CD4-positive, alpha-beta T cell (primary cell): Measurements from ENCODE around the gene STAT3. TPM values are rescaled to one million over a fixed set of nuclear protein-coding genes. Genes with fewer than 3 reads are reported as not detected.

Source experiments
- ATAC-seq: fragments of 200-7000 bp; cut with Tn5 transposase; one replicate; pipeline ENCODE4 v1.10.0; 2022; ENCODE audit warnings: mild to moderate bottlenecking; ENCODE audit not compliant: poor library complexity
- CTCF ChIA-PET: fragments of 350-600 bp; sonication (Branson Sonifier 250); formaldehyde crosslinking; loops from one replicate; lab custom pipeline; 2021; ENCODE audit warnings: antibody characterized with exemption, inconsistent platforms; lab: Charles Lee
- POLR2A ChIA-PET: fragments of 350-600 bp; sonication (Branson Sonifier 250); formaldehyde crosslinking; loops from one replicate; lab custom pipeline; 2021; ENCODE audit warnings: antibody characterized with exemption, inconsistent platforms; lab: Charles Lee
- DNase-seq, 14 experiments: peaks; one replicate each; pipeline ENCODE4 v3.0.0-alpha.2; 2013 to 2020; ENCODE audit warnings: mixed read lengths in 2 of 14
- H3K27ac ChIP-seq, 2 donors: one replicate each; pipeline versions ENCODE4 v1.5.1 to v1.7.0; 2013; ENCODE audit warnings: low read length in 2 of 2, low read depth in 1 of 2, mild to moderate bottlenecking in 1 of 2
- H3K27me3 ChIP-seq, 2 experiments: 1 replicate in 1 of 2; 2 replicates in 1 of 2; pipeline versions ENCODE4 v1.6.1 to v1.7.0; 2013; ENCODE audit warnings: low read length in 2 of 2, control low read depth in 1 of 2, mild to moderate bottlenecking in 1 of 2, moderate library complexity in 1 of 2; ENCODE audit not compliant: insufficient read depth in 2 of 2, control insufficient read depth in 1 of 2
- H3K36me3 ChIP-seq: one replicate; pipeline ENCODE4 v1.6.1; 2013; ENCODE audit warnings: low read length, control low read depth; ENCODE audit not compliant: insufficient read depth
- H3K4me1 ChIP-seq: one replicate; pipeline ENCODE4 v1.6.1; 2013; ENCODE audit warnings: low read length, control low read depth; ENCODE audit not compliant: insufficient read depth
- H3K4me3 ChIP-seq: one replicate; pipeline ENCODE4 v1.5.1; 2013; ENCODE audit warnings: mild to moderate bottlenecking, low read length, moderate library complexity
- H3K9me3 ChIP-seq, 2 experiments: 1 replicate in 1 of 2; 2 replicates in 1 of 2; pipeline versions ENCODE4 v1.6.1 to v1.7.0; 2013; ENCODE audit warnings: low read length in 2 of 2, mild to moderate bottlenecking in 2 of 2, control low read depth in 1 of 2, moderate library complexity in 1 of 2; ENCODE audit not compliant: control insufficient read depth in 1 of 2, insufficient read depth in 1 of 2
- H3K27ac Mint-ChIP-seq: one replicate; pipeline ENCODE4 v1.8.0; 2020; ENCODE audit warnings: mixed read lengths
- H3K27me3 Mint-ChIP-seq: one replicate; pipeline ENCODE4 v1.8.0; 2021; ENCODE audit warnings: mixed read lengths
- H3K36me3 Mint-ChIP-seq: one replicate; pipeline ENCODE4 v1.8.0; 2021; ENCODE audit warnings: low read depth, mixed read lengths
- H3K4me1 Mint-ChIP-seq: one replicate; pipeline ENCODE4 v1.8.0; 2021; ENCODE audit warnings: low read depth, mixed read lengths
- H3K4me3 Mint-ChIP-seq: one replicate; pipeline ENCODE4 v1.8.0; 2020; ENCODE audit warnings: mild to moderate bottlenecking, mixed read lengths
- H3K9me3 Mint-ChIP-seq: one replicate; pipeline ENCODE4 v1.8.0; 2020; ENCODE audit warnings: mixed read lengths
- intact Hi-C, 2 experiments: fragments of 100-400 bp; cut with DNase I in 1 of 2; cut with micrococcal nuclease in 1 of 2; formaldehyde crosslinking; loops; one replicate each; pipeline versions ENCODE4 v1.15.1 to v1.9.0; 2023 to 2025; cut with DNase I, micrococcal nuclease
- total RNA-seq, 174 experiments: library from RNA in 2 of 174; stranded (reverse) in 2 of 174; gene quantifications; one replicate each; pipeline ENCODE4 v1.2.3 and lab custom pipeline; 2021 to 2026
- TF ChIP-seq, protein P1 (sequence below): fragments of 200-600 bp; IDR thresholded peaks from one replicate; pipeline ENCODE4 v1.8.0; 2022; ENCODE audit warnings: antibody characterized with exemption, mild to moderate bottlenecking

The STAT3 gene
- total RNA-seq, 2 experiments from 2014 or later = 315 to 319 TPM

- ChIA-PET POLR2A (interaction anchor here (1.4 kb wide), 1 partner anchor 55 kb away, joined by 5 read pairs; the partner anchor contains the start of gene STAT3), CTCF (interaction anchor here (1.5 kb wide), 1 partner anchor 73 kb away, joined by 5 read pairs; no protein-coding TSS in a partner anchor)
- Mint-ChIP-seq H3K4me1 (peaks cover 16% of the 10 kb centered on the region), H3K27ac (peak overlapping the region; percentile 22), H3K27me3 (no peaks in the 10 kb centered on the region), H3K36me3 (peaks cover 79% of the 10 kb centered on the region), H3K4me3 (no peak overlapping the region), H3K9me3 (no peaks in the 10 kb centered on the region)
- Histone ChIP-seq H3K27ac (no peak overlapping the region), H3K9me3 (no peaks in the 10 kb centered on the region), H3K36me3 (peaks cover 79% of the 10 kb centered on the region), H3K27me3 (no peaks in the 10 kb centered on the region), H3K4me3 (no peak overlapping the region), H3K4me1 (peaks cover 18% of the 10 kb centered on the region)
- intact Hi-C loops = no loop called here
- TF ChIP-seq, protein P1, sequence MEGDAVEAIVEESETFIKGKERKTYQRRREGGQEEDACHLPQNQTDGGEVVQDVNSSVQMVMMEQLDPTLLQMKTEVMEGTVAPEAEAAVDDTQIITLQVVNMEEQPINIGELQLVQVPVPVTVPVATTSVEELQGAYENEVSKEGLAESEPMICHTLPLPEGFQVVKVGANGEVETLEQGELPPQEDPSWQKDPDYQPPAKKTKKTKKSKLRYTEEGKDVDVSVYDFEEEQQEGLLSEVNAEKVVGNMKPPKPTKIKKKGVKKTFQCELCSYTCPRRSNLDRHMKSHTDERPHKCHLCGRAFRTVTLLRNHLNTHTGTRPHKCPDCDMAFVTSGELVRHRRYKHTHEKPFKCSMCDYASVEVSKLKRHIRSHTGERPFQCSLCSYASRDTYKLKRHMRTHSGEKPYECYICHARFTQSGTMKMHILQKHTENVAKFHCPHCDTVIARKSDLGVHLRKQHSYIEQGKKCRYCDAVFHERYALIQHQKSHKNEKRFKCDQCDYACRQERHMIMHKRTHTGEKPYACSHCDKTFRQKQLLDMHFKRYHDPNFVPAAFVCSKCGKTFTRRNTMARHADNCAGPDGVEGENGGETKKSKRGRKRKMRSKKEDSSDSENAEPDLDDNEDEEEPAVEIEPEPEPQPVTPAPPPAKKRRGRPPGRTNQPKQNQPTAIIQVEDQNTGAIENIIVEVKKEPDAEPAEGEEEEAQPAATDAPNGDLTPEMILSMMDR = no peak
- no peak for DNase-seq
- ATAC-seq = no peak
Observed at GRCh38 chr17:42333053-42333452, 55.2 kb downstream of the STAT3 start.

GRCh38 chr17:42329025-42329976 is 58.9 kb downstream of the STAT3 start:
- DNase-seq (no peak), ATAC-seq (no peak)
- Histone ChIP-seq H3K27ac (no peak overlapping the region), H3K4me1 (no peaks in the 10 kb centered on the region), H3K36me3 (peaks cover 71% of the 10 kb centered on the region), H3K9me3 (no peaks in the 10 kb centered on the region), H3K27me3 (no peaks in the 10 kb centered on the region), H3K4me3 (no peak overlapping the region)
- ChIA-PET POLR2A (interaction anchor here (0.6 kb wide), 2 partner anchors 464 to 624 kb away, joined by 3 to 4 read pairs; partner anchors contain the start of gene KLHL11), CTCF (interaction anchor here (1.3 kb wide), 1 partner anchor 77 kb away, joined by 7 read pairs; no protein-coding TSS in a partner anchor)
- TF ChIP-seq, protein P1 = no peak
- Mint-ChIP-seq H3K9me3 (no peaks in the 10 kb centered on the region), H3K36me3 (peaks cover 75% of the 10 kb centered on the region), H3K4me3 (no peak overlapping the region), H3K27me3 (no peaks in the 10 kb centered on the region), H3K27ac (no peak overlapping the region), H3K4me1 (no peaks in the 10 kb centered on the region)
- intact Hi-C loops = no loop called here

- no peaks in the 10 kb centered on the region for H3K27me3 Mint-ChIP-seq
- no peak overlapping the region for H3K4me3 Mint-ChIP-seq
- TF ChIP-seq, protein P1 = no peak
- ChIA-PET CTCF (interaction anchor here (1.6 to 15.7 kb wide), 3 partner anchors 13 to 80 kb away, joined by 3 to 187 read pairs (median 53); no protein-coding TSS in a partner anchor), POLR2A (interaction anchor here (1.1 to 1.6 kb wide), 3 partner anchors 10 to 12 kb away, joined by 3 to 5 read pairs (median 3); no protein-coding TSS in a partner anchor)
- H3K9me3 Mint-ChIP-seq = no peaks in the 10 kb centered on the region
- ATAC-seq (no peak), DNase-seq (no peak)
- H3K27me3 ChIP-seq = no peaks in the 10 kb centered on the region
- H3K4me1 ChIP-seq = peaks cover 17% of the 10 kb centered on the region
- H3K27ac ChIP-seq = no peak overlapping the region
- no peak overlapping the region for H3K4me3 ChIP-seq
- H3K4me1 Mint-ChIP-seq = peaks cover 23% of the 10 kb centered on the region
- intact Hi-C loops = no loop called here
- no peak overlapping the region for H3K27ac Mint-ChIP-seq
- peaks cover 79% of the 10 kb centered on the region for H3K36me3 Mint-ChIP-seq
- H3K9me3 ChIP-seq = no peaks in the 10 kb centered on the region
- peaks cover 66% of the 10 kb centered on the region for H3K36me3 ChIP-seq
Observed at GRCh38 chr17:42325026-42325425, 63.2 kb downstream of the STAT3 start.
